ENCODE data around the gene TIMP2. TPM values are rescaled to one million over a fixed set of nuclear protein-coding genes. Genes with fewer than 3 reads are reported as not detected.

TIMP2 gene, protein sequence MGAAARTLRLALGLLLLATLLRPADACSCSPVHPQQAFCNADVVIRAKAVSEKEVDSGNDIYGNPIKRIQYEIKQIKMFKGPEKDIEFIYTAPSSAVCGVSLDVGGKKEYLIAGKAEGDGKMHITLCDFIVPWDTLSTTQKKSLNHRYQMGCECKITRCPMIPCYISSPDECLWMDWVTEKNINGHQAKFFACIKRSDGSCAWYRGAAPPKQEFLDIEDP
- total RNA-seq: 0.71 and 0.84 TPM in 2 replicates

DNA sequence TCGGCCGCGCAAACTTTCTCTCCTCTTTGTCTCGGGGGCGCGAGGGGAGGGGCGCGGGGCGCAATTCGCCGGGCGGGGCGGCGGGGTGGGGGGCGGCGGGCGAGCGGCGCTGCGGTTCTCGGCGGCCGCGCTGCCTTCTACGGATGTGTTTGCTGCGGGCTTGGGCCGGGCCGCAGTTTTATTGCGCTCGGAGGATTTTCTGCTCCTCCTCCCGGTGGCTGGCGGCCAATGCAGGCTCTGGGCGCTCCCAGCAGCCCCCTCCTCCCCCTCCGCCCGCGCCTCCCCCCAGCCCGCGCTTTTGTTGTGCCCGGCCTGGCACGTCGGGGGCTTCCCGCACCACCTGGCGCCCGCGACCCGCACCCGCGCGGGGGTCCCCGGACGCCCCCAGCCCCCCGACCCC lies at the start of gene TIMP2:
TSS of gene TIMP2 (minus strand) at position 154 of the 400 bp plus-strand sequence. CDS start 299 bp downstream, outside the sequence.
- H3K27me3 Mint-ChIP-seq (ENCODE audit: low read depth): peaks cover 32% of the 10 kb centered on the region
- intact Hi-C loops (cut with micrococcal nuclease): loop anchor here (10.0 kb wide), 1 partner anchor 60 kb away; no protein-coding TSS in a partner anchor

GRCh38 chr17:78973792-78974520 lies 48.8 kb upstream of the TIMP2 start:
- no peaks in the 10 kb centered on the region for H3K9me3 Mint-ChIP-seq
- H3K27ac Mint-ChIP-seq: no peak overlapping the region
- intact Hi-C loops (cut with micrococcal nuclease): loop anchor here (2.0 kb wide), 1 partner anchor 109 kb away; no protein-coding TSS in a partner anchor
- peaks cover 12% of the 10 kb centered on the region for H3K36me3 Mint-ChIP-seq (ENCODE audit: low read depth)
- no peak overlapping the region for H3K4me3 Mint-ChIP-seq (ENCODE audit: low read depth)
- DNase-seq (ENCODE audit: low spot score): no peak
- H3K4me1 Mint-ChIP-seq (ENCODE audit: low read depth): peaks cover 10% of the 10 kb centered on the region
- H3K27me3 Mint-ChIP-seq (ENCODE audit: low read depth): no peaks in the 10 kb centered on the region

More for the DNA sequence above, at the start of gene TIMP2:
- DNase-seq (ENCODE audit: low spot score): peak; percentile 55
- no peak within 1 kb of the TSS for H3K27ac Mint-ChIP-seq
- H3K36me3 Mint-ChIP-seq (ENCODE audit: low read depth): no peaks in the 10 kb centered on the region
- H3K9me3 Mint-ChIP-seq: no peaks in the 10 kb centered on the region
- peaks cover 11% of the 10 kb centered on the region for H3K4me1 Mint-ChIP-seq (ENCODE audit: low read depth)
- no peak within 1 kb of the TSS for H3K4me3 Mint-ChIP-seq (ENCODE audit: low read depth)

GRCh38 chr17:78973196-78973595 lies 48.0 kb upstream of the TIMP2 start:
- H3K27me3 Mint-ChIP-seq (ENCODE audit: low read depth): no peaks in the 10 kb centered on the region
- H3K36me3 Mint-ChIP-seq (ENCODE audit: low read depth): peaks cover 12% of the 10 kb centered on the region
- H3K4me1 Mint-ChIP-seq (ENCODE audit: low read depth): peaks cover 10% of the 10 kb centered on the region
- intact Hi-C loops (cut with micrococcal nuclease): loop anchor here (2.0 kb wide), 1 partner anchor 108 kb away; no protein-coding TSS in a partner anchor
- H3K4me3 Mint-ChIP-seq (ENCODE audit: low read depth): no peak overlapping the region
- H3K9me3 Mint-ChIP-seq: no peaks in the 10 kb centered on the region
- no peak for DNase-seq (ENCODE audit: low spot score)
- no peak overlapping the region for H3K27ac Mint-ChIP-seq

- Mint-ChIP-seq H3K4me1 (ENCODE audit: low read depth) (peaks cover 10% of the 10 kb centered on the region), H3K27me3 (ENCODE audit: low read depth) (no peaks in the 10 kb centered on the region), H3K36me3 (ENCODE audit: low read depth) (peaks cover 12% of the 10 kb centered on the region), H3K4me3 (ENCODE audit: low read depth) (no peak overlapping the region), H3K27ac (no peak overlapping the region), H3K9me3 (no peaks in the 10 kb centered on the region)
- DNase-seq (ENCODE audit: low spot score): no peak
- intact Hi-C loops (cut with micrococcal nuclease): loop anchor here (2.0 kb wide), 1 partner anchor 108 kb away; no protein-coding TSS in a partner anchor
Measured at GRCh38 chr17:78972507-78973105, 47.4 kb upstream of the TIMP2 start.

GRCh38 chr17:78971756-78972506 lies 46.7 kb upstream of the TIMP2 start:
- intact Hi-C loops (cut with micrococcal nuclease): loop anchor here (2.0 kb wide), 1 partner anchor 107 kb away; no protein-coding TSS in a partner anchor
- H3K4me3 Mint-ChIP-seq (ENCODE audit: low read depth): no peak overlapping the region
- H3K36me3 Mint-ChIP-seq (ENCODE audit: low read depth): peaks cover 12% of the 10 kb centered on the region
- peaks cover 5% of the 10 kb centered on the region for H3K4me1 Mint-ChIP-seq (ENCODE audit: low read depth)
- no peaks in the 10 kb centered on the region for H3K9me3 Mint-ChIP-seq
- no peaks in the 10 kb centered on the region for H3K27me3 Mint-ChIP-seq (ENCODE audit: low read depth)
- H3K27ac Mint-ChIP-seq: no peak overlapping the region
- no peak for DNase-seq (ENCODE audit: low spot score)

DNA sequence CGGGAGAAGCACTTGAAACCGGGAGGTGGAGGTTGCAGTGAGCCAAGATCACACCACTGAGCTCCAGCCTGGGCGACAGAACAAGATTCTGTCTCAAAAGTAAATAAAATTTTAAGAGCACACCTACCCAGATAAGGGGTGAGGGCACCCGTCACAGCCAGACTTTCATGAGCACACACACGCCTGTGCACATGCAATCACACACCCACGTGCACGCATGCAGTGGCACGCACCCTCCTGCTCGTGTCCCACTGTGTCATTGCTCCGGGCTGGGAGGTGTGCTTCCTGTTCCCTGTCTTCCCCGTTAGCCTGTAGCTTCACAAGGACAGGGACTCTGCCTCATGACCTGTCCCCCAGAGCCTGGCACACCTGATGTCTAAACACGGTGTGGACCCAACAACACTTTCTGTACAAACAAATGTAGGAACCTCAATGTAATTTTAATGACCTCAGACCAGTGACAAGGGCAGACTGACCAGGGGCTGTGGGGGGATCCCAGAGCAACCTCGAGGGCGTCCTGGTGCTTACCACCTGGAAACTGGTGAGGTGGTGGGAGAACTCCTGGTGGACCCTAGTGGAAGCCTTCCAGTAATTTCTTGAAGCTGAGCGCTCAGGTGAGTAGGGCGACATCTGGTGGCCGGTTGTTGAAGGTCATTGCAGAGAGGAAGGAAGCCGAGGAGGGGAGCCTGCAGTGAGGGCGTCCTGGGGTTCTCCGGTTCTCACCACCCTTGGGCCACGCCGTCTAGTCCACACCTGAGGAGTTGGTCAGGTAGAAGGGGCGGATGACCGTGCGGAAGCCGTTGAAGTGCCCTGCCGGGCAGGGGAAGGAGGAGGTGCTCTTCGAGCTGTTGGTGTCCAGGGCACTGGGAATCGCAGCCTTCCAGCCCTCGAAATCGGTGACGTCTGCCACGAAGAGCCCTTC lies 45.9 kb upstream of the TIMP2 start:
- intact Hi-C loops (cut with micrococcal nuclease): no loop called here
- peaks cover 12% of the 10 kb centered on the region for H3K36me3 Mint-ChIP-seq (ENCODE audit: low read depth)
- no peaks in the 10 kb centered on the region for H3K27me3 Mint-ChIP-seq (ENCODE audit: low read depth)
- no peak overlapping the region for H3K4me3 Mint-ChIP-seq (ENCODE audit: low read depth)
- H3K27ac Mint-ChIP-seq: peak overlapping the region; percentile 33
- peaks cover 5% of the 10 kb centered on the region for H3K4me1 Mint-ChIP-seq (ENCODE audit: low read depth)
- H3K9me3 Mint-ChIP-seq: no peaks in the 10 kb centered on the region
- peak; percentile 65 for DNase-seq (ENCODE audit: low spot score)

DNA sequence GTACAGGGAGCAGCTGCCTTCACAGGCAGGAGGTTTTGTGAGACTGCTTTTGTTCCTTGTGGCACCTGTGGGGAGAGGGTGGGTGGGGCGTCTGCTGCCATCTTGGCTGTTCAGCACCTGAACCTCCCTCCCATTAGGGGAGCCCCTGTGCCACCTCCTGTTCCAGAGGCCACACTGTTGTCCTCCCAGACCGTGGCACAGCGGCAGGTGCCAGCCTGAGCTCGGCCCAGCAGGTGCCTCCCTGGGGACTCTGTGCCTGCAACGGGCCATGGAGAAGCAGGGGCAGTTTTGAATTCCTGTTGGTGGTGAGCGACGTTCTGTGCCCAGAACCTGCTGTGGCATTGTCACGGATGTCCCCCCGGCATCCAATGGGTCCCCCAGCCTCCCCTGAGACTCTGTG lies 44.7 kb upstream of the TIMP2 start:
- no peak for DNase-seq (ENCODE audit: low spot score)
- no peak overlapping the region for H3K4me3 Mint-ChIP-seq (ENCODE audit: low read depth)
- H3K4me1 Mint-ChIP-seq (ENCODE audit: low read depth): peaks cover 5% of the 10 kb centered on the region
- H3K27ac Mint-ChIP-seq: no peak overlapping the region
- intact Hi-C loops (cut with micrococcal nuclease): no loop called here
- peaks cover 12% of the 10 kb centered on the region for H3K36me3 Mint-ChIP-seq (ENCODE audit: low read depth)
- no peaks in the 10 kb centered on the region for H3K9me3 Mint-ChIP-seq
- no peaks in the 10 kb centered on the region for H3K27me3 Mint-ChIP-seq (ENCODE audit: low read depth)

DNA sequence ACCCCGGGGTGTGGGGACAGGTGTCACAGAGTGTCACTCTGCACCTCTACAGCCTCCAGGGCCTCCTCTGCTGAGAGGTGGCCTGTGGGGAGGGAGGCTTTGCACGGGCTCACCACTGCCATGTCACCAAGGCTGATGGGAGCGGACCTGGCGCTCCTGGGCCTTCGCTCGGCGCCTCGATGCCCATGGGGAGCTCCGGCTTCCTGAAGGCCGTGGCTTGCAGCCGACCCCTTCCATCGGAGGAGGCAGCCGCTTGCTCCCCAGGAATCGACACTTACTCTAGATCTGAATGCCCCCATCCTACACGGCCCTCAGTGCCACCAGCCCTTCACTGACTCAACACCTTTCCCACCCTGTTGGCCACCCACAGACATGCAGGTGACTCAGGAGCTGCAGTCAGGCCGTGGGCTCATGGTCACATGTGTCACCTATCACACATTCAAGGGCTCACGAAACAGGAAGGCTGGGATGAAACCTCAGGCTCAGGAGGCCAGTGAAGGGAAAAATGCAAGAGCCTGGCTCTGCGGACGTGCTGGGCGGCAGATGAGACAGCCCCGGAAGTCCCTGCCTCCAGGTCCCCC lies 42.7 kb upstream of the TIMP2 start:
- H3K4me3 Mint-ChIP-seq (ENCODE audit: low read depth): no peak overlapping the region
- no peaks in the 10 kb centered on the region for H3K27me3 Mint-ChIP-seq (ENCODE audit: low read depth)
- H3K4me1 Mint-ChIP-seq (ENCODE audit: low read depth): peaks cover 5% of the 10 kb centered on the region

DNA sequence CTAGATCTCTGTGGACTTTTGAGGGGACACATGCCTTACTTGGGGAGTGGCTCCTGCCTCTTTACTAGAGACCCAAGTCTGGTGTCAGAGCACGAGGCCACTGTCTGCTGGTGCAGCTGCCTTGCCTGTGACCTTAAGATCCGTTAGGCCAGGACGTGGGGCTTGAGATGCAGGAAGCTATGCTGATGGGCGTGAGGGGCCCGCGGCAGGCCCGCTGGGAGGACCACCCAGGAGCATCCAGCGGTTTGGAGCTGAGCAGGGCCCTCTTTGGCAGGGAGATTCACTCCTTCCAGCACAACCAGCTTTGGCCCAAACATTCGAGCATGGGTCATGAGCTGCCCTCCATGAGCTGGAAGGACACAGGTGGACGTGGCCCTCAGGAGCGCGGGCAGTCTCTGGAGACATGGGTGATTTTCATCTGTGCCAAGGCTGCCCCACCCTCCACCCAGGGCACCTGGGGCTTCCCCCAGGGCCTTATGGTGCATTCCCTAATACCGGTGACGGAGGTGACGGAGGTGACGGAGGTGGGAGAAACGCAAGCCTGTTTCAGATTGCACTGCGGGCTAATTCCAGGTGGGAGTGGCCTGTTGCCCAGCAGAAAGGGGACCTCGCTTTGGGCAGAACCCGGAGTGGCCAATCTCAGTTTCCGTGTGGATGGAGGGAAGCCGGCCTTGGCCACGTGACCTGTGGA lies 41.9 kb upstream of the TIMP2 start:
- Mint-ChIP-seq H3K27ac (no peak overlapping the region), H3K27me3 (ENCODE audit: low read depth) (no peaks in the 10 kb centered on the region), H3K36me3 (ENCODE audit: low read depth) (peaks cover 12% of the 10 kb centered on the region), H3K4me1 (ENCODE audit: low read depth) (peaks cover 5% of the 10 kb centered on the region), H3K9me3 (no peaks in the 10 kb centered on the region), H3K4me3 (ENCODE audit: low read depth) (no peak overlapping the region)
- no peak for DNase-seq (ENCODE audit: low spot score)
- intact Hi-C loops (cut with micrococcal nuclease): no loop called here

More for the DNA sequence above, 42.7 kb upstream of the TIMP2 start:
- DNase-seq (ENCODE audit: low spot score): no peak
- no peak overlapping the region for H3K27ac Mint-ChIP-seq
- H3K9me3 Mint-ChIP-seq: no peaks in the 10 kb centered on the region
- H3K36me3 Mint-ChIP-seq (ENCODE audit: low read depth): peaks cover 12% of the 10 kb centered on the region
- intact Hi-C loops (cut with micrococcal nuclease): no loop called here

DNA sequence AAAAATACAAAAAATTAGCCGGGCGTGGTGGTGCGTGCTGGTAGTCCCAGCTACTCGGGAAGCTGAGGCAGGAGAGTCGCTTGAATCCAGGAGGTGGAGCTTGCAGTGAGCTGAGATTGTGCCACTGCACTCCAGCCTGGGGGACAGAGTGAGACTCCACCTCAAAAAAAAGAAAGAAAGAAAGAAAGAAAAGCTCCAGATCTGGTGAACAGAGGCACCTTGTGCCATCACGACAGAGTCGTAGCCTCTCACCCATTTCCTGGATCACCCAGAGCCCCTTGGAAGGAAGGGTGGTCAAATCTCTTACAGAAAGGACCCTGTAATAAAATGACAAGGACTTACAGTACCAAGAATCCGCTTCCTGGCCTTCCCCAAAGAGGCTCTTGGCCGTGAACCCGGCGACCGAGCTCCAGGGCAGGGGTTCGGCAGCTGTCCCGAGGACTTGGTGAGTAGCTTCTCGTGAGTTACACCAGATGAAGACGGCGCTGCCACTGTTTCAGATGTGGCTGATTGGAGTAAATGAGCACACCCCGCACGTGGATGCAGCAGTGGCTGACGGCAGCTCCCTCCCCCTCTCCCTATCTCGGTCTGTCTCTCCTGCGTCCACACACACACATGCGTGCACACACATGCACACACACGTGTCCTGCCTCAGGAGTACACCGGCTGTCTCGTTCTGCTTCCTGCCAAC lies 41.1 kb upstream of the TIMP2 start:
- no peak for DNase-seq (ENCODE audit: low spot score)
- peaks cover 7% of the 10 kb centered on the region for H3K36me3 Mint-ChIP-seq (ENCODE audit: low read depth)
- H3K9me3 Mint-ChIP-seq: no peaks in the 10 kb centered on the region
- no peak overlapping the region for H3K27ac Mint-ChIP-seq
- no peak overlapping the region for H3K4me3 Mint-ChIP-seq (ENCODE audit: low read depth)
- H3K27me3 Mint-ChIP-seq (ENCODE audit: low read depth): no peaks in the 10 kb centered on the region
- intact Hi-C loops (cut with micrococcal nuclease): no loop called here
- peaks cover 4% of the 10 kb centered on the region for H3K4me1 Mint-ChIP-seq (ENCODE audit: low read depth)

- Mint-ChIP-seq H3K4me1 (ENCODE audit: low read depth) (no peaks in the 10 kb centered on the region), H3K27ac (no peak overlapping the region), H3K9me3 (no peaks in the 10 kb centered on the region), H3K36me3 (ENCODE audit: low read depth) (peaks cover 3% of the 10 kb centered on the region), H3K27me3 (ENCODE audit: low read depth) (no peaks in the 10 kb centered on the region), H3K4me3 (ENCODE audit: low read depth) (no peak overlapping the region)
- intact Hi-C loops (cut with micrococcal nuclease): no loop called here
- DNase-seq (ENCODE audit: low spot score): no peak
Measured at GRCh38 chr17:78965491-78965924, 40.3 kb upstream of the TIMP2 start.
